ENCODE measurements around the gene CNGB1.
A peak's percentile ranks its signal among the peaks of the same experiment; 100 is the strongest.
"Not testable (repeated sequence)": the region's sequence is repeated elsewhere in the genome, so short reads cannot be mapped to it uniquely, and the experiment has no call there.

The CNGB1 gene

DNA sequence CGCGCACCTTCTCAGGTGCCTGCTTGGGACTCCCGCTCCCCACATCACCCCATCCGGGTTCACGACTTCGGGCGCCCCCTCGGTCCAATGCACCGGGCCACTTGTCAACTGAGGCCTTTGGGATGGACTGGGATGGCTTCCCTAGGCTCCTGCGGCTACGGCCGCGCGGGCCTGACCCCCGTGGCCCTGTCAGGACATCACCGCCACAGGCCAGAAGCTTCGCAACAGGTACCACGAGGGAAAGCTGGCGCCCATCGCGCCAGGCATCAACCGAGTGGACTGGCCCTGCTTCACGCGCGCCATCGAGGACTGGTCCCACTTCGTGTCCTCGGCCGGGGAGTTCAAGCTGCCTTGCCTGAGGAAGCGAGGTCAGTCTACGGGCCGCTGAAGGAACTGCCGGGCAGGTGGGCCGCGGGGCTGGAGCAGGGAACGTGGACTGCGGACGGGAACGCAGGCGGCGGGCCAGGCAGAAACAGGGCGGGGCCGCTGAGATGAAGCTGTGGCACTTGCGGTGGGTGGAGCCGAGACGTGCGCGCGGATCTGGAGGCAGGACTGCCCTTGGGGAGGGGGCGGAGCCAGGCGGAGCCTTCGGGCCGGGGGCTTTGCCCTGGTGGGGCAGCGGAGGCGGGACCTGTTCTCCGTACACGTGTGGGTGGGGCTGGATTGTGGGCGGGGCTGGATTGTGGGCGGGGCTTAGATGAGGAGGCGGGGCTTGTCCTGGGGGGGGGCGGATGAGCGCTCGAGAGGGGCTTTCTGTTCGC is 13.7 kb upstream of the CNGB1 start:
- peak overlapping the region; percentile 37 for H3K4me3 ChIP-seq (ENCODE audit: low read length)
- TF ChIP-seq, protein P1, sequence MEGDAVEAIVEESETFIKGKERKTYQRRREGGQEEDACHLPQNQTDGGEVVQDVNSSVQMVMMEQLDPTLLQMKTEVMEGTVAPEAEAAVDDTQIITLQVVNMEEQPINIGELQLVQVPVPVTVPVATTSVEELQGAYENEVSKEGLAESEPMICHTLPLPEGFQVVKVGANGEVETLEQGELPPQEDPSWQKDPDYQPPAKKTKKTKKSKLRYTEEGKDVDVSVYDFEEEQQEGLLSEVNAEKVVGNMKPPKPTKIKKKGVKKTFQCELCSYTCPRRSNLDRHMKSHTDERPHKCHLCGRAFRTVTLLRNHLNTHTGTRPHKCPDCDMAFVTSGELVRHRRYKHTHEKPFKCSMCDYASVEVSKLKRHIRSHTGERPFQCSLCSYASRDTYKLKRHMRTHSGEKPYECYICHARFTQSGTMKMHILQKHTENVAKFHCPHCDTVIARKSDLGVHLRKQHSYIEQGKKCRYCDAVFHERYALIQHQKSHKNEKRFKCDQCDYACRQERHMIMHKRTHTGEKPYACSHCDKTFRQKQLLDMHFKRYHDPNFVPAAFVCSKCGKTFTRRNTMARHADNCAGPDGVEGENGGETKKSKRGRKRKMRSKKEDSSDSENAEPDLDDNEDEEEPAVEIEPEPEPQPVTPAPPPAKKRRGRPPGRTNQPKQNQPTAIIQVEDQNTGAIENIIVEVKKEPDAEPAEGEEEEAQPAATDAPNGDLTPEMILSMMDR (conservative IDR thresholded peaks at IDR 0.05; ENCODE audit: low read depth, low read length), result no peak
- peak; percentile 36 for DNase-seq (ENCODE audit: low read depth)

DNA sequence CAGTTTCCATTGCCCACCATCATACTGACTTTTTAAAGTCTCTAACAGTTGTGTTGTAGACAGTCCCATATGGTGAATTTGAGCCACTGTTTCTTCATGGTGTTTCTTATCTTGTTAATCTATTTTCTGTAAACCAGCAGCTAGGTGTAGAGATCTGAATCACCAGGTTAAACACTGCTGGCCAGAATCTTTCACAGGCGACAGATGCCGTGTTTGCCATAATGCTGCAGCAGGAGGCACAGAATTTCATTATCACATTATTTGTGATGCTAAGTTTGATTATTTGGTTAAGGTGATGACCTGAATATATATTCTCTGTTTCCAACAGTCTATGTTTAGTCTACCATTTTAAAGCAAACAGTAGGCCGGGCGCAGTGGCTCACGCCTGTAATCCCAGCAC is 11.5 kb upstream of the CNGB1 start:
- no peak overlapping the region for H3K4me3 ChIP-seq (ENCODE audit: low read length)
- no peak for DNase-seq (ENCODE audit: low read depth)
- TF ChIP-seq, protein P1 (conservative IDR thresholded peaks at IDR 0.05; ENCODE audit: low read depth, low read length), result no peak

DNA sequence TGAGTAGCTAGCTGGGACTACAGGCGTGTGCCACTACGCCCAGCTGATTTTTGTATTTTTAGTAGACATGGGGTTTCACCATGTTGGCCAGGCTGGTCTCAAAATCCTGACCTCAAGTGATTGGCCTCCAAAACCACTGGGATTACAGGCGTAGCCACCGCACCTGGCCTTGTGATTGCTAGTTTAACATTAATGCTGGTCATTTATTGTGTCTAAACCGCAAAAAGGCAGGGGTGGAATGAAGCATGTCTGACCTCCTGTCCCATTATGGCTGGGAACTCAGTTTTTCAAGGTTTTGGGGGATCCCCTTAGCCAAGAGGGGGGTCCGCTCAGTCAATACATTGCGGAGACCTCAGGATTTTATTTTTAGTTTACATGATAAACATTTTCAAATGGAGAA is 10.7 kb upstream of the CNGB1 start:
- DNase-seq (ENCODE audit: low read depth), result no peak
- H3K4me3 ChIP-seq (ENCODE audit: low read length), result no peak overlapping the region
- TF ChIP-seq, protein P1 (conservative IDR thresholded peaks at IDR 0.05; ENCODE audit: low read depth, low read length), result no peak

DNA sequence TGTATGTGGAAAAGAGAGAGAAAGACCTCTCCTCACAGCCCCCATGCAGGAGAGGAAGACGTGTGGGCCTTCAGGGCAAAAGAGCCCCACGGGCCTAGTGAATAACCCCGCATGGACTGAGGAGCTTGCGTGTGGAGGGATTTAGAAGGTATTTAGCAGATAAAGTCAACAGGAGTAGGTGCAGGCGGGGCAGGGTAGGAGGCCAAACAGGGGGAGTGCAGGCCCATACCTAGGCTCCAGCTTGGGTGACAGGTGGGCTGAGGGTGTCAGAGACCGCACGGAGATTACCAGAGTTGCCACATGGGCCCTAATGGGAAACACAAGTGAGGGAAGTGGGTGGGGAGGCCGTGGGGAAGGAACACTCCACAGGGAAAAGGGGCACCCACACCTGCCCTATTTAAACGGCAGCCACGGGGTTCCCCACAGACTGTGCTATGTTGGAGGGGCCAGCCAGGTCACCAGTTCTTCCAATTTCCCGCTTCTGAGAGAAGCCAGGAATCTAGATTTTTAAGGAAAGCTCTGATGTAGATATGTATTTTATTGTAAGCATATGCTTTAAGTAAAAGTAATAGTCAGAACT is 8.2 kb upstream of the CNGB1 start:
- TF ChIP-seq, protein P1 (conservative IDR thresholded peaks at IDR 0.05; ENCODE audit: low read depth, low read length), result no peak
- H3K4me3 ChIP-seq (ENCODE audit: low read length), result no peak overlapping the region
- no peak for DNase-seq (ENCODE audit: low read depth)

DNA sequence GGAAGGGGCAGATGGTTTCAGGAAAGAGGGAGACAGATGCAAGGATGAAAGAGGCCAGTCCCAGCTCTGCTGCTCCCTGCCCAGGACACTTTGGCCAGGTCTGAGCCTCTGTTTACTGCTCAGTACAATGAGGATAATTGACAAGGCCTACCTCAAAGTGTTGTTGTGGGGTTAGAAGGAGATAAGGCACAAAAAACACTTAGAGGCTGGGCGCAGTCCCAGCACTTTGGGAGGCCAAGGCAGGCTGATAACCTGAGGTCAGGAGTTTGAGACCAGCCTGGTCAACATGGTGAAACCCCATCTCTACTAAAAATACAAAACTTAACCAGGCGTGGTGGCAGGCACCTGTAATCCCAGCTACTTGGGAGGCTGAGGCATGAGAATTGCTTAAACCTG is 7.1 kb upstream of the CNGB1 start:
- not testable (repeated sequence) for DNase-seq (ENCODE audit: low read depth); H3K4me3 ChIP-seq (ENCODE audit: low read length)

DNA sequence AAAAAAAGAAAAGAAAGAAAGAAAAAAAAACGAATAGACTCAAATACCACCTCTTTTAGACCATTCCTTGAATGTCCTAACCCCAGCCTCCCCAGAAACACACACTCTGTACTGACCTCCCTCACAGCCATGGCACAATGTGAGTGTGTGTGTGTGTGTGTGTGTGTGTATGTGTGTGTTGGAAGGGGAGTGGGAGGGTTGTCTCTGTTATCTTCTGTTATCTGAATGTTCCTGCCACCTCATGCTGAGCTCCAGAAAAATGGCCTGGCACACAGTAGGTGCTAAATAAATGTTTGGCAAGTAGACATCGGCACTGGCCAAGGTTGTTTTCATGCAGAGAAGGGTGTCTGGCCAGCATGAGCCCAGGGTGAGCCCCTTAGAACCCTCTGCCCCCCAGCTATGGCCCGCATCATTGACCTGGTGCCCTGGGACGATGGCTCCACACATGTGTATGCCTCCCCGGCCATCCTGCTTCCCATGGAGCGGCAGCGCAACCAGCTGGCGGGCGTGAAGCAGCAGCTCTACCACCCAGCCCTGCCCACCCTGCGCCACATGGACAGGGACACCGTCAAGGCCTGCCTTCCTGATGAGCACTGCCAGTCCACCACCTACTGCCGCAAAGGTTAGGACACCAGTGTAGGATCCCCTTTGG is 6.6 kb upstream of the CNGB1 start:
- no peak for DNase-seq (ENCODE audit: low read depth)

DNA sequence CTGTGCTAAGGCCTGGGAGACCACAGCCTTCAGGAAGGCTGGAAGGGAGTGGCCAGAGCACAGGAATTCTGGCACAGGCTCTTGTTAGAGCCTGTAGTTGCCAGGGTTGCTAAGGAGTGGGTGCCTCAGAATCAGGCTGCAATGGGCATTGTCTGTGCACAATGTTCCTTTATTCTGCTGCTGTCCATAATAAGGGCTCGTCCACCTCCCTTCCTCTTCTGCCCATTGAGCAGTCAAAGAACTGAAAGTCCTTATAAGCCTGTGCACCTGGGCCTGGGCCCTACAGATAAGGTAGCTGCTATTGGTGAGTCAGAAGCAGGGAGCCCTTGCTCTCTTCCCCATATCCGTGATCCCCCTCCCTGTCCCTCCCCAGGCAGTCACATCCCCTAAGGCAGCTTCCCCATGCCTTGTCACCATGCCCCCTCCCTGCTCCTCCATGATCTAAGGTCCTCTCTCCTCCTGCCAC is 5.4 kb upstream of the CNGB1 start:
- TF ChIP-seq, protein P1 (conservative IDR thresholded peaks at IDR 0.05; ENCODE audit: low read depth, low read length), result no peak
- DNase-seq (ENCODE audit: low read depth), result peak; percentile 21
- no peak overlapping the region for H3K4me3 ChIP-seq (ENCODE audit: low read length)

More for the DNA sequence above, 6.6 kb upstream of the CNGB1 start:
- TF ChIP-seq, protein P1 (conservative IDR thresholded peaks at IDR 0.05; ENCODE audit: low read depth, low read length), result no peak
- H3K4me3 ChIP-seq (ENCODE audit: low read length), result no peak overlapping the region

Data from retinal pigment epithelial cell (primary cell).